H9 (cell line): ENCODE measurements around the gene YBX1. TPM values are rescaled to one million over a fixed set of nuclear protein-coding genes. Genes with fewer than 3 reads are reported as not detected.

ENCODE experiments used
- DNase-seq: peaks from one replicate; pipeline ENCODE4 v3.0.0-alpha.2; 2017
- H2AFZ ChIP-seq: one replicate; pipeline ENCODE4 v1.6.1; 2013; ENCODE audit warnings: mild to moderate bottlenecking, low read length, control low read depth, moderate library complexity
- H2AK5ac ChIP-seq: 2 replicates; pipeline ENCODE4 v1.6.1; 2013; ENCODE audit warnings: low read length, control low read depth, mixed read lengths; ENCODE audit not compliant: insufficient read length
- H2BK120ac ChIP-seq: one replicate; pipeline ENCODE4 v1.6.1; 2013; ENCODE audit warnings: low read depth, mild to moderate bottlenecking, low read length, control low read depth, inconsistent platforms; ENCODE audit not compliant: poor library complexity, severe bottlenecking
- H2BK12ac ChIP-seq: 2 replicates; pipeline ENCODE4 v1.6.1; 2013; ENCODE audit warnings: low read length, control low read depth, mixed read lengths, low read depth; ENCODE audit not compliant: insufficient read length
- H2BK15ac ChIP-seq: 2 replicates; pipeline ENCODE4 v1.6.1; 2013; ENCODE audit warnings: low read depth, low read length, control low read depth
- H2BK20ac ChIP-seq: one replicate; pipeline ENCODE4 v1.6.1; 2013; ENCODE audit warnings: low read depth, mild to moderate bottlenecking, low read length, control low read depth, inconsistent platforms; ENCODE audit not compliant: poor library complexity, severe bottlenecking
- H2BK5ac ChIP-seq: 2 replicates; pipeline ENCODE4 v1.6.1; 2013; ENCODE audit warnings: low read length, control low read depth, mixed read lengths; ENCODE audit not compliant: insufficient read length
- H3K14ac ChIP-seq: 2 replicates; pipeline ENCODE4 v1.6.1; 2013; ENCODE audit warnings: low read length, control low read depth; ENCODE audit not compliant: insufficient read depth
- H3K18ac ChIP-seq: 2 replicates; pipeline ENCODE4 v1.6.1; 2013; ENCODE audit warnings: low read depth, mild to moderate bottlenecking, mixed read lengths, low read length, control low read depth; ENCODE audit not compliant: insufficient read length
- H3K23ac ChIP-seq: 2 replicates; pipeline ENCODE4 v1.6.1; 2013; ENCODE audit warnings: low read length, control low read depth, mixed read lengths, low read depth; ENCODE audit not compliant: insufficient read length
- H3K23me2 ChIP-seq: 2 replicates; pipeline ENCODE4 v1.6.1; 2013; ENCODE audit warnings: low read depth, mild to moderate bottlenecking, mixed read lengths, low read length, control low read depth; ENCODE audit not compliant: insufficient read length, poor library complexity, severe bottlenecking
- H3K27ac ChIP-seq: 2 replicates; pipeline ENCODE4 v1.5.1; 2013; ENCODE audit warnings: low read length, control low read depth, mixed read lengths, low read depth; ENCODE audit not compliant: insufficient read length
- H3K27me3 ChIP-seq: 2 replicates; pipeline ENCODE4 v1.6.1; 2013; ENCODE audit warnings: low read length, control low read depth, inconsistent platforms; ENCODE audit not compliant: insufficient read depth
- H3K4ac ChIP-seq: 2 replicates; pipeline ENCODE4 v1.6.1; 2013; ENCODE audit warnings: low read depth, mild to moderate bottlenecking, control low read depth, inconsistent platforms, low read length, moderate library complexity
- H3K4me1 ChIP-seq: 2 replicates; pipeline ENCODE4 v1.6.1; 2013; ENCODE audit warnings: low read length, control low read depth, inconsistent platforms; ENCODE audit not compliant: insufficient read depth
- H3K4me2 ChIP-seq: 2 replicates; pipeline ENCODE4 v1.6.1; 2013; ENCODE audit warnings: low read length, control low read depth, mixed read lengths; ENCODE audit not compliant: insufficient read length, insufficient read depth
- H3K56ac ChIP-seq: 2 replicates; pipeline ENCODE4 v1.6.1; 2013; ENCODE audit warnings: low read depth, mild to moderate bottlenecking, mixed read lengths, low read length, control low read depth; ENCODE audit not compliant: insufficient read length
- H3K79me1 ChIP-seq: 2 replicates; pipeline ENCODE4 v1.6.1; 2013; ENCODE audit warnings: low read depth, mild to moderate bottlenecking, moderate library complexity, low read length, control low read depth, inconsistent platforms; ENCODE audit not compliant: insufficient read depth, poor library complexity, severe bottlenecking
- H3K79me2 ChIP-seq: 2 replicates; pipeline ENCODE4 v1.6.1; 2013; ENCODE audit warnings: low read length, control low read depth, inconsistent platforms; ENCODE audit not compliant: insufficient read depth
- H3K9ac ChIP-seq: 2 replicates; pipeline ENCODE4 v1.6.1; 2013; ENCODE audit warnings: low read length, control low read depth, mixed read lengths; ENCODE audit not compliant: insufficient read length; ENCODE audit errors: extremely low read depth
- H3K9me3 ChIP-seq: one replicate; pipeline ENCODE4 v1.6.1; 2013; ENCODE audit warnings: low read depth, low read length, inconsistent platforms; ENCODE audit not compliant: control insufficient read depth
- H3T11ph ChIP-seq: one replicate; pipeline ENCODE4 v1.6.1; 2013; ENCODE audit warnings: mild to moderate bottlenecking, low read length, control low read depth, inconsistent platforms
- H4K20me1 ChIP-seq: one replicate; pipeline ENCODE4 v1.6.1; 2013; ENCODE audit not compliant: control insufficient read depth, insufficient read length, insufficient read depth
- H4K5ac ChIP-seq: 2 replicates; pipeline ENCODE4 v1.6.1; 2013; ENCODE audit warnings: low read depth, mild to moderate bottlenecking, mixed read lengths, low read length, control low read depth; ENCODE audit not compliant: insufficient read length
- H4K8ac ChIP-seq: replicated peaks from 2 replicates; pipeline ENCODE4 v1.6.1; 2013; ENCODE audit warnings: low read length, control low read depth, mixed read lengths, low read depth; ENCODE audit not compliant: insufficient read length
- H4K91ac ChIP-seq: 2 replicates; pipeline ENCODE4 v1.6.1; 2013; ENCODE audit warnings: low read depth, mild to moderate bottlenecking, moderate library complexity, mixed read lengths, low read length, control low read depth; ENCODE audit not compliant: insufficient read length
- H3K27ac Mint-ChIP-seq, 3 experiments: 2 replicates in 2 of 3; 3 replicates in 1 of 3; pipeline ENCODE4 v1.8.0; 2020 to 2021; ENCODE audit warnings: mixed read lengths in 3 of 3, mild to moderate bottlenecking in 1 of 3, moderate library complexity in 1 of 3
- H3K27me3 Mint-ChIP-seq: 2 replicates; pipeline ENCODE4 v1.8.0; 2021; ENCODE audit warnings: low read depth, mild to moderate bottlenecking, moderate library complexity, mixed read lengths
- H3K36me3 Mint-ChIP-seq, 3 experiments: 2 replicates in 2 of 3; 3 replicates in 1 of 3; pipeline ENCODE4 v1.8.0; 2020 to 2021; ENCODE audit warnings: low read depth in 3 of 3, mixed read lengths in 3 of 3; ENCODE audit not compliant: insufficient read depth in 1 of 3
- H3K4me1 Mint-ChIP-seq, 2 experiments: 2 replicates each; pipeline ENCODE4 v1.8.0; 2020; ENCODE audit warnings: mixed read lengths in 2 of 2
- H3K4me3 Mint-ChIP-seq, 2 experiments: 2 replicates in 1 of 2; 3 replicates in 1 of 2; pipeline ENCODE4 v1.8.0; 2020 to 2021; ENCODE audit warnings: mild to moderate bottlenecking in 2 of 2, mixed read lengths in 2 of 2, moderate library complexity in 1 of 2
- H3K9me3 Mint-ChIP-seq, 2 experiments: 2 replicates in 1 of 2; 3 replicates in 1 of 2; pipeline ENCODE4 v1.8.0; 2020; ENCODE audit warnings: mild to moderate bottlenecking in 2 of 2, mixed read lengths in 2 of 2, moderate library complexity in 1 of 2
- WGBS: extraction: QIAGEN DNeasy Blood & Tissue Kit; methylation state at CpG from one replicate; pipeline ENCODE4 v1.1.7; 2013; ENCODE audit warnings: missing lambda C conversion rate, low lambda C conversion rate, mixed read lengths; ENCODE audit not compliant: insufficient read length; ENCODE audit errors: extremely low coverage; 5-methylcytosine and 5-hydroxymethylcytosine counted together
- long read RNA-seq: library from polyadenylated mRNA; unstranded; transcript quantifications from one replicate; pipeline ENCODE4 v2.0.0, GENCODE V29; 2020
- total RNA-seq: library from RNA; stranded (reverse); gene quantifications from 2 replicates; pipeline ENCODE4 v1.2.1, GENCODE V29; 2021
- TF ChIP-seq, protein P1 (sequence below): fragments of 200-600 bp; sonication (generic); conservative IDR thresholded peaks from 3 replicates; pipeline ENCODE4 v1.8.0; 2021; ENCODE audit warnings: antibody characterized with exemption, mild to moderate bottlenecking

YBX1 gene
- 1,019 and 1,029 TPM in 2 replicates for total RNA-seq
- long read RNA-seq, transcript YBX1-203 (7 exons, 1,524 nt), result minor isoform, 9 of 105 reads
- long read RNA-seq, transcript YBX1-201 (8 exons, 1,514 nt), result major isoform, 32 of 105 reads
- long read RNA-seq, partial matches to known transcripts, result 61 of 105 reads
- long read RNA-seq, other reads (novel, unspliced or antisense), result 3 of 105 reads

DNA sequence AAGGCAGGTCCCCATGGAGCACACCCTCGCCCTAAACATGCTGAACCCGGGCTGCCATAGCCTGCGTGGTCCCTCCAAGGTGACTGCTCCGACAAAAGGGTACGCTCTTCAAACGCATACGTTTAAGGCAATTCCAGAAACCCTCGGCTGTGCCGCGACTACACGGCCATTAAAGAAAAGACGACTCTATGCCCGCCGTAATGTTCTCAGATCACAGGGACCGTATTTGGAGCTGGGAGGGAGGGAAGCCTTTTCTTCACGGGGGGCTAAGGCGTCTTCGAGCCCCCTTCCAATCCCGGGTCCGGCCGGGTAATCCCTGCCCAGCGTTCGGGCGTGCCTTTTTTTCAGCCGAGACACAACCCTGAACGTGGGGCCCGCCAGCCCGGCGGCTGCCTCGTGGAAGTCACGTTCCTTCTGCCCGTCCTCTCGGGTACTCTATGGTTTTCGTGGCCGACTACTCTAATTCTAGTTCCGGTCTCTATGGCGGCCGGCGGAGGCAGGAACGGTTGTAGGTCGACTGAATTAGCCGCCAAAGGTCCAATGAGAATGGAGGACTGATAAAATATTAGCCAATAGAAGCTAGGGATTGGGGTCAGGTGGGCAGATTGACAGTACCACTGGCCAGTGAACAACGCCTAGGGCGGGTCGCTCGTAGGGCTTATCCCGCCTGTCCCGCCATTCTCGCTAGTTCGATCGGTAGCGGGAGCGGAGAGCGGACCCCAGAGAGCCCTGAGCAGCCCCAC is at the start of gene YBX1:
YBX1 (plus strand) TSS at position 678 of the 743 bp plus-strand sequence. CDS start 148 bp downstream, outside the sequence.
- Histone ChIP-seq H3K4me1 (peaks cover 2% of the 10 kb centered on the region), H2BK5ac (no peak within 1 kb of the TSS), H2BK20ac (no peak within 1 kb of the TSS), H4K91ac (no peak within 1 kb of the TSS), H4K8ac (no peak within 1 kb of the TSS), H3K9me3 (no peaks in the 10 kb centered on the region), H3K14ac (peak within 1 kb of the TSS; percentile 91), H3K79me1 (no peaks in the 10 kb centered on the region), H4K20me1 (no peaks in the 10 kb centered on the region), H3K56ac (no peak within 1 kb of the TSS), H3K4ac (no peak within 1 kb of the TSS), H2AFZ (no peak within 1 kb of the TSS), H3T11ph (no peak within 1 kb of the TSS), H2AK5ac (no peak within 1 kb of the TSS), H3K79me2 (peaks cover 41% of the 10 kb centered on the region), H3K23ac (no peak within 1 kb of the TSS), H2BK120ac (peak within 1 kb of the TSS; percentile 74), H3K27me3 (no peaks in the 10 kb centered on the region), H2BK12ac (no peak within 1 kb of the TSS), H4K5ac (no peak within 1 kb of the TSS), H3K18ac (peak within 1 kb of the TSS; percentile 77), H2BK15ac (no peak within 1 kb of the TSS), H3K23me2 (peaks cover 15% of the 10 kb centered on the region), H3K9ac (peak within 1 kb of the TSS; percentile 95), H3K4me2 (peak within 1 kb of the TSS; percentile 99), H3K27ac (no peak within 1 kb of the TSS)
- H3K36me3 Mint-ChIP-seq, result peaks cover 28 to 37% (median 34%) of the 10 kb centered on the region in 3 experiments
- H3K27me3 Mint-ChIP-seq, result no peaks in the 10 kb centered on the region
- no CpG with 5 or more reads among the region's 54 CpGs for whole genome bisulfite sequencing
- TF ChIP-seq, protein P1, sequence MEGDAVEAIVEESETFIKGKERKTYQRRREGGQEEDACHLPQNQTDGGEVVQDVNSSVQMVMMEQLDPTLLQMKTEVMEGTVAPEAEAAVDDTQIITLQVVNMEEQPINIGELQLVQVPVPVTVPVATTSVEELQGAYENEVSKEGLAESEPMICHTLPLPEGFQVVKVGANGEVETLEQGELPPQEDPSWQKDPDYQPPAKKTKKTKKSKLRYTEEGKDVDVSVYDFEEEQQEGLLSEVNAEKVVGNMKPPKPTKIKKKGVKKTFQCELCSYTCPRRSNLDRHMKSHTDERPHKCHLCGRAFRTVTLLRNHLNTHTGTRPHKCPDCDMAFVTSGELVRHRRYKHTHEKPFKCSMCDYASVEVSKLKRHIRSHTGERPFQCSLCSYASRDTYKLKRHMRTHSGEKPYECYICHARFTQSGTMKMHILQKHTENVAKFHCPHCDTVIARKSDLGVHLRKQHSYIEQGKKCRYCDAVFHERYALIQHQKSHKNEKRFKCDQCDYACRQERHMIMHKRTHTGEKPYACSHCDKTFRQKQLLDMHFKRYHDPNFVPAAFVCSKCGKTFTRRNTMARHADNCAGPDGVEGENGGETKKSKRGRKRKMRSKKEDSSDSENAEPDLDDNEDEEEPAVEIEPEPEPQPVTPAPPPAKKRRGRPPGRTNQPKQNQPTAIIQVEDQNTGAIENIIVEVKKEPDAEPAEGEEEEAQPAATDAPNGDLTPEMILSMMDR, result no peak
- H3K9me3 Mint-ChIP-seq, result no peaks in the 10 kb centered on the region
- peak within 1 kb of the TSS; percentile 93 to 97 for H3K4me3 Mint-ChIP-seq
- peak within 1 kb of the TSS; percentile 94 to 98 (median 98); a peak in 6 of 7 replicates for H3K27ac Mint-ChIP-seq
- peaks cover 46 to 47% of the 10 kb centered on the region in 2 experiments for H3K4me1 Mint-ChIP-seq
- peak; percentile 96 for DNase-seq
